Breast epithelium (tissue), 4 donors: Measurements from ENCODE around the gene SKAP2. TPM values are rescaled to one million over a fixed set of nuclear protein-coding genes. Genes with fewer than 3 reads are reported as not detected.

ENCODE experiments used
- DNase-seq, 2 donors: peaks; one replicate each; pipeline ENCODE4 v3.0.0-alpha.2; 2019; ENCODE audit warnings: low spot score in 2 of 2
- H3K27ac ChIP-seq, 2 donors: fragments of 200-600 bp; sonication (generic) in 1 of 2; one replicate each; pipeline ENCODE4 v1.5.1; 2016 to 2019; ENCODE audit warnings: mild to moderate bottlenecking in 1 of 2
- H3K27me3 ChIP-seq, 2 donors: fragments of 200-600 bp; sonication (generic) in 1 of 2; one replicate each; pipeline versions ENCODE4 v1.5.1 to v1.6.0; 2017 to 2019; ENCODE audit warnings: control low read depth in 1 of 2, mild to moderate bottlenecking in 1 of 2
- H3K36me3 ChIP-seq: fragments of 200-600 bp; one replicate; pipeline ENCODE4 v1.5.1; 2019
- H3K4me1 ChIP-seq, 2 donors: fragments of 200-600 bp; sonication (generic); one replicate each; pipeline ENCODE4 v1.5.1; 2016 to 2019; ENCODE audit warnings: control low read depth in 1 of 2
- H3K4me3 ChIP-seq, 3 donors: fragments of 200-600 bp; sonication (generic); 1 replicate in 2 of 3; 2 replicates in 1 of 3; pipeline ENCODE4 v1.5.1; 2016 to 2019; ENCODE audit warnings: mild to moderate bottlenecking in 3 of 3, moderate library complexity in 2 of 3
- H3K9me3 ChIP-seq, 2 donors: fragments of 200-600 bp; sonication (generic) in 1 of 2; one replicate each; pipeline ENCODE4 v1.5.1; 2016 to 2019; ENCODE audit warnings: control low read depth in 1 of 2
- POLR2A ChIP-seq: fragments of 450-650 bp; IDR thresholded peaks from one replicate; pipeline ENCODE4 v1.6.1; 2016; ENCODE audit warnings: antibody characterized with exemption, mild to moderate bottlenecking, moderate library complexity
- POLR2AphosphoS5 ChIP-seq, 3 donors: sonication (generic); formaldehyde crosslinking; IDR thresholded peaks; one replicate each; pipeline ENCODE4 v1.6.1; 2017; ENCODE audit warnings: antibody characterized with exemption in 3 of 3
- intact Hi-C: fragments of 100-400 bp; cut with DNase I; formaldehyde crosslinking; loops from one replicate; pipeline ENCODE4 v1.15.1; 2023; ENCODE audit warnings: low total_unique reads
- total RNA-seq, 3 donors: library from RNA; depleted of rRNA; stranded (reverse); fragments of >200 nt; gene quantifications; one replicate each; pipeline ENCODE4 v1.1.0, GENCODE V29; 2016
- TF ChIP-seq, protein P1 (sequence below), 3 donors: fragments of 450-650 bp; IDR thresholded peaks; one replicate each; pipeline ENCODE4 v1.5.1; 2016 to 2017; ENCODE audit warnings: antibody characterized with exemption in 3 of 3, mild to moderate bottlenecking in 3 of 3, moderate library complexity in 3 of 3

The SKAP2 gene
- total RNA-seq, 3 donors from 2014 or later = 26.5 to 46.5 (median 35.7) TPM

DNA sequence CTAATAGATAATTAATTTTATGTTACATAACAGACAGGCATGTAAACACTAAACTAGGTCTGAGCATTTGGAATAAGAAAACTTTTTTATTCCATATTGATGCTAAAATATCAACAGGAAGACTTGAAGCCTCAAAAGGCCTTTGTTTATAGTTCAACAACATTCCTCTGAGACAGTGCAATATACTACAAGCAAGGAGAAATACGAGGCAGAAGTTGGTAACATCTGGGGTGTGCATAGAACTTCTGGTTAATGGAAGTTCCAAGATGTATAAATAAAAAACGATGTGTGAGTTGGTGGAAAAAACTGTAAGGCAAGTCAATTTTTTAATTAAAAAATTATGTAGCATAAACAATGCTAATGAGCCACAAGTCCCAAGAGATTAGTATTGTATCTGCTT, 139.6 kb downstream of the SKAP2 start:
- no peak overlapping the region for H3K4me3 ChIP-seq
- no peak overlapping the region for H3K27ac ChIP-seq
- no peak for DNase-seq
- H3K27me3 ChIP-seq = no peaks in the 10 kb centered on the region
- H3K4me1 ChIP-seq = no peaks in the 10 kb centered on the region
- H3K36me3 ChIP-seq = no peaks in the 10 kb centered on the region
- H3K9me3 ChIP-seq = no peaks in the 10 kb centered on the region
- TF ChIP-seq POLR2A = no peak
- TF ChIP-seq POLR2AphosphoS5 (IDR thresholded peaks at IDR 0.05) = no peak
- TF ChIP-seq, protein P1, sequence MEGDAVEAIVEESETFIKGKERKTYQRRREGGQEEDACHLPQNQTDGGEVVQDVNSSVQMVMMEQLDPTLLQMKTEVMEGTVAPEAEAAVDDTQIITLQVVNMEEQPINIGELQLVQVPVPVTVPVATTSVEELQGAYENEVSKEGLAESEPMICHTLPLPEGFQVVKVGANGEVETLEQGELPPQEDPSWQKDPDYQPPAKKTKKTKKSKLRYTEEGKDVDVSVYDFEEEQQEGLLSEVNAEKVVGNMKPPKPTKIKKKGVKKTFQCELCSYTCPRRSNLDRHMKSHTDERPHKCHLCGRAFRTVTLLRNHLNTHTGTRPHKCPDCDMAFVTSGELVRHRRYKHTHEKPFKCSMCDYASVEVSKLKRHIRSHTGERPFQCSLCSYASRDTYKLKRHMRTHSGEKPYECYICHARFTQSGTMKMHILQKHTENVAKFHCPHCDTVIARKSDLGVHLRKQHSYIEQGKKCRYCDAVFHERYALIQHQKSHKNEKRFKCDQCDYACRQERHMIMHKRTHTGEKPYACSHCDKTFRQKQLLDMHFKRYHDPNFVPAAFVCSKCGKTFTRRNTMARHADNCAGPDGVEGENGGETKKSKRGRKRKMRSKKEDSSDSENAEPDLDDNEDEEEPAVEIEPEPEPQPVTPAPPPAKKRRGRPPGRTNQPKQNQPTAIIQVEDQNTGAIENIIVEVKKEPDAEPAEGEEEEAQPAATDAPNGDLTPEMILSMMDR (IDR thresholded peaks at IDR 0.05) = no peak
- intact Hi-C loops = no loop called here

DNA sequence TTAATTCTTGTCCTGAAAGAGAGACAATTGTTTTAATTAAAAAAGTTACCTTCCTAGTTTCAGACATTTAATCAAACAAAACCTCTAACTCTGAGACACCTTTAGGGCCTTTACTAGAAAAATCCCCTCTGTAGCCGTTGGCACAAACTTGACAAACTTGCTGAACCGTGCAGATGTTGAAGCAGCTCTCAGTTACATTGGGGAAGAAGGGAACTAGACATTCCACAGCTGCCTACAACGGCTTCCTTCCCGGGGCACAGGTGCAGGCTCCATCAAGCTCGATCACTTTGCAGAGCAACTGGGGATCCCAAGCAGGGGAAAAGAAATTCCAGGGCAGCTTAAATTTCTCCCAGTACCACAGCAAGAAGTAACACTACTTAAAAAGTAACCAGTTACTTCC, 141.3 kb downstream of the SKAP2 start:
- no peaks in the 10 kb centered on the region for H3K4me1 ChIP-seq
- no peaks in the 10 kb centered on the region for H3K9me3 ChIP-seq
- H3K27ac ChIP-seq = no peak overlapping the region
- no peaks in the 10 kb centered on the region for H3K36me3 ChIP-seq
- no peaks in the 10 kb centered on the region for H3K27me3 ChIP-seq
- TF ChIP-seq, protein P1 (IDR thresholded peaks at IDR 0.05) = no peak
- TF ChIP-seq POLR2A (no peak), POLR2AphosphoS5 (IDR thresholded peaks at IDR 0.05) (no peak)
- DNase-seq = no peak
- H3K4me3 ChIP-seq = no peak overlapping the region
- intact Hi-C loops = no loop called here

- no peaks in the 10 kb centered on the region for H3K9me3 ChIP-seq
- no peaks in the 10 kb centered on the region for H3K27me3 ChIP-seq
- no peak for DNase-seq
- no peaks in the 10 kb centered on the region for H3K36me3 ChIP-seq
- H3K27ac ChIP-seq = no peak overlapping the region
- no peak overlapping the region for H3K4me3 ChIP-seq
- H3K4me1 ChIP-seq = no peaks in the 10 kb centered on the region
- intact Hi-C loops = no loop called here
- no peak for TF ChIP-seq POLR2AphosphoS5 (IDR thresholded peaks at IDR 0.05)
- TF ChIP-seq, protein P1 (IDR thresholded peaks at IDR 0.05) = no peak
- no peak for TF ChIP-seq POLR2A
These were observed 142.9 kb downstream of the SKAP2 start for GRCh38 chr7:26721450-26721849.

GRCh38 chr7:26718063-26718462, 146.3 kb downstream of the SKAP2 start:
- no peak overlapping the region for H3K27ac ChIP-seq
- intact Hi-C loops = no loop called here
- H3K4me1 ChIP-seq = no peaks in the 10 kb centered on the region
- H3K9me3 ChIP-seq = no peaks in the 10 kb centered on the region
- DNase-seq = no peak
- H3K4me3 ChIP-seq = no peak overlapping the region
- TF ChIP-seq POLR2A (no peak), POLR2AphosphoS5 (IDR thresholded peaks at IDR 0.05) (no peak)
- TF ChIP-seq, protein P1 (IDR thresholded peaks at IDR 0.05) = no peak
- no peaks in the 10 kb centered on the region for H3K27me3 ChIP-seq
- no peaks in the 10 kb centered on the region for H3K36me3 ChIP-seq

GRCh38 chr7:26714438-26714837, 150.0 kb downstream of the SKAP2 start:
- intact Hi-C loops = no loop called here
- H3K4me1 ChIP-seq = no peaks in the 10 kb centered on the region
- H3K27me3 ChIP-seq = no peaks in the 10 kb centered on the region
- no peak for TF ChIP-seq POLR2A
- TF ChIP-seq, protein P1 (IDR thresholded peaks at IDR 0.05) = no peak
- TF ChIP-seq POLR2AphosphoS5 (IDR thresholded peaks at IDR 0.05) = no peak
- no peaks in the 10 kb centered on the region for H3K36me3 ChIP-seq
- DNase-seq = no peak
- no peaks in the 10 kb centered on the region for H3K9me3 ChIP-seq
- H3K27ac ChIP-seq = no peak overlapping the region
- H3K4me3 ChIP-seq = no peak overlapping the region
